HG03354 (cell line): Measurements from ENCODE around the gene PJA1.

Experiments used
- ATAC-seq: cut with Tn5 transposase; IDR thresholded peaks from one replicate; pipeline ENCODE4 v1.9.1; 2021; ENCODE audit warnings: mild to moderate bottlenecking; ENCODE audit not compliant: unreplicated experiment, poor library complexity, severe bottlenecking

PJA1 gene

DNA sequence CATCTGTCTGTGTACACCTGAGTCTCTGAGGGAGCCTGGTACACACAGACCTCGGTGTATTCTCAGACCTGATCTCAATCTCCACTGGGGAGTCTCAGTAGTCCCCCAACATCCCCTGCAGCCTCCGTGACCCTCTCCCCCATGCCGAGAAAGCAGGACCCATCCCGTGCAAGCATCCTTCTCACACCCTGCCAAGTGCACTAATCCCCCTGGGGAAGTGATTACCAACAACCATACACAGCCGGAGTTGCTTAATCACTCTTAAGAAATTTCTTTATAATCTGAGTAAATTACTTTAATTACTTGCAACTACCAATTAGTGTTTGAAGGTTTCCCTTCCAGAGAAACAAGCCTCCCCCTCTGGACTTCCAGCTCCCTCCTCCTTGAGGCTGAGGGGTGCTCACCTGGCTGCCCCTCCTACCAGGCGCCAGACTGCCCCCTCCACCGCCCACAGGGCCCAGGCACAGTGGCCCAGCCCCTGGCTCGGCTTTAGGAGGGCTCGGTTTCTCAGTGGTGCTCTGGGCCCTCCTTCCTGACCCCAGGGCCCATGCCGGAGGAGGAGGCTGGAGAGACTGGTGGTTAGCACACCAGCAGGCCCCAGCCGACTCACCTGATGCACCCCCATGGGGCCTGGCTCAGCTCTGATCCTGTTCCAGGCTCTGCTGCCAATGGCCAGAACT lies 43.8 kb downstream of the PJA1 start:
- ATAC-seq: no peak

GRCh38 chrX:69120476-69120875 lies 44.8 kb downstream of the PJA1 start:
- no peak for ATAC-seq

DNA sequence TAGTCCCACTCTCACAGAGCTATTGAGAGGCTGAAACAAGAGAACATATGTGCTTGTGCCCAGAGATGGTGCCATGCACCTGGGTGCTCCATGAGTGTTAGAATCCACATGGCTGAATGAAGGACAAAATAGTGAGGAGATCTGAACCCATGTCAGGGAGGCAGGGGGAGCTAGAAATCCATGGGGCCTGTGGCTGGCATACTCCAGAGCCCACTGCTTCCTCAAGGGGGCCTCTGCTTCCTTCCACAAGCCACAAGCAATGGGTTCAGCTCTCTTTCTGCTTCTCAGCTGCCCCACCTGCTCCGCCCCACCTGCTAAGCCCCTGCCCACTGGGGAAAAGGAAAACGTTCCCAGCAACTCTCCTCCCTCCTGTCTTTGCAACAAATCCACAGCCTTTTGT lies 46.1 kb downstream of the PJA1 start:
- no peak for ATAC-seq

GRCh38 chrX:69117876-69118526 lies 47.3 kb downstream of the PJA1 start:
- ATAC-seq: no peak

DNA sequence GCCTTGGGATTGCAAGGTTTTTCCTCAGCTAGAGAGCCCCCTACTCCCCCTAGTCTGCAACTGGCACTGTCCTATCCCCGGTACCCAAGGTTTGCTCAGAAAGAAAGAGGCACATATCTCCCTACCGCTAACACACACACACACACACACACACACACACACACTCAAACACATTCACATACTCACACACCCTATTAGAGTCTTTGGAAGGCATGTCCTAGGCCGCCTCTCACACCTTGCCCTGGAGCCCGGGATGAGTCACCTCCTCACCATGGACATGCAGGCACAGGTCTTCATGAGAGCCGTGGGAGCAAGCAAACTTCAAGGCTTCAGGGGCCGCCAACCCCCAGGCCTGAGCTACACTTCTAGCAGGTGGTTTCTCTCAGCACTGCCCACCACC lies 49.2 kb downstream of the PJA1 start:
- ATAC-seq: no peak

- no peak for ATAC-seq
Measured at GRCh38 chrX:69113723-69114122, 51.5 kb downstream of the PJA1 start.
